BE2C (cell line): ENCODE data around the gene ZC3H12D.

Experiments
- DNase-seq: peaks from one replicate; pipeline ENCODE4 v3.0.0-alpha.2; 2020
- H3K27me3 ChIP-seq: fragments of 250-450 bp; sonication (Bioruptor Pico); 2 replicates; pipeline ENCODE4 v1.5.1; 2020; ENCODE audit warnings: mild to moderate bottlenecking
- H3K36me3 ChIP-seq: fragments of 250-450 bp; sonication (Bioruptor Pico); 2 replicates; pipeline ENCODE4 v1.5.1; 2020; ENCODE audit warnings: mild to moderate bottlenecking
- H3K4me1 ChIP-seq: fragments of 250-450 bp; sonication (Bioruptor Pico); 2 replicates; pipeline ENCODE4 v1.5.1; 2020
- H3K4me3 ChIP-seq: 2 replicates; pipeline ENCODE4 v1.5.1; 2011; ENCODE audit warnings: low read depth, low read length
- H3K9me3 ChIP-seq: fragments of 250-450 bp; sonication (Bioruptor Pico); 2 replicates; pipeline ENCODE4 v1.5.1; 2020
- CTCF ChIP-seq: IDR thresholded peaks from 2 replicates; pipeline ENCODE4 v1.5.1; 2012; ENCODE audit warnings: mild to moderate bottlenecking, low read depth, low read length

Gene ZC3H12D

GRCh38 chr6:149480502-149481280 is 4.1 kb downstream of the ZC3H12D start:
- no peak for TF ChIP-seq CTCF

GRCh38 chr6:149478631-149479314 is 6.0 kb downstream of the ZC3H12D start:
- no peaks in the 10 kb centered on the region for H3K36me3 ChIP-seq
- no peaks in the 10 kb centered on the region for H3K9me3 ChIP-seq
- DNase-seq: no peak
- no peaks in the 10 kb centered on the region for H3K27me3 ChIP-seq
- H3K4me1 ChIP-seq: no peaks in the 10 kb centered on the region
- TF ChIP-seq CTCF: no peak
- H3K4me3 ChIP-seq: no peak overlapping the region

More at GRCh38 chr6:149480502-149481280, 4.1 kb downstream of the ZC3H12D start:
- Histone ChIP-seq H3K4me3 (no peak overlapping the region), H3K9me3 (no peaks in the 10 kb centered on the region), H3K4me1 (no peaks in the 10 kb centered on the region), H3K27me3 (no peaks in the 10 kb centered on the region), H3K36me3 (no peaks in the 10 kb centered on the region)
- DNase-seq: no peak

GRCh38 chr6:149477544-149477943 is 7.3 kb downstream of the ZC3H12D start:
- Histone ChIP-seq H3K27me3 (no peaks in the 10 kb centered on the region), H3K9me3 (no peaks in the 10 kb centered on the region), H3K4me1 (no peaks in the 10 kb centered on the region), H3K36me3 (no peaks in the 10 kb centered on the region), H3K4me3 (no peak overlapping the region)
- DNase-seq: no peak
- no peak for TF ChIP-seq CTCF

- no peak for TF ChIP-seq CTCF
- no peak overlapping the region for H3K4me3 ChIP-seq
- no peaks in the 10 kb centered on the region for H3K27me3 ChIP-seq
- no peaks in the 10 kb centered on the region for H3K9me3 ChIP-seq
- no peak for DNase-seq
- H3K36me3 ChIP-seq: no peaks in the 10 kb centered on the region
- no peaks in the 10 kb centered on the region for H3K4me1 ChIP-seq
Measured at GRCh38 chr6:149476789-149477455, 7.9 kb downstream of the ZC3H12D start.

- H3K4me1 ChIP-seq: no peaks in the 10 kb centered on the region
- TF ChIP-seq CTCF: no peak
- DNase-seq: no peak
- no peaks in the 10 kb centered on the region for H3K36me3 ChIP-seq
- H3K9me3 ChIP-seq: no peaks in the 10 kb centered on the region
- H3K4me3 ChIP-seq: no peak overlapping the region
- H3K27me3 ChIP-seq: no peaks in the 10 kb centered on the region
Measured at GRCh38 chr6:149474108-149474935, 10.5 kb downstream of the ZC3H12D start.
